ENCODE results near the gene TNFRSF1A.

DNA sequence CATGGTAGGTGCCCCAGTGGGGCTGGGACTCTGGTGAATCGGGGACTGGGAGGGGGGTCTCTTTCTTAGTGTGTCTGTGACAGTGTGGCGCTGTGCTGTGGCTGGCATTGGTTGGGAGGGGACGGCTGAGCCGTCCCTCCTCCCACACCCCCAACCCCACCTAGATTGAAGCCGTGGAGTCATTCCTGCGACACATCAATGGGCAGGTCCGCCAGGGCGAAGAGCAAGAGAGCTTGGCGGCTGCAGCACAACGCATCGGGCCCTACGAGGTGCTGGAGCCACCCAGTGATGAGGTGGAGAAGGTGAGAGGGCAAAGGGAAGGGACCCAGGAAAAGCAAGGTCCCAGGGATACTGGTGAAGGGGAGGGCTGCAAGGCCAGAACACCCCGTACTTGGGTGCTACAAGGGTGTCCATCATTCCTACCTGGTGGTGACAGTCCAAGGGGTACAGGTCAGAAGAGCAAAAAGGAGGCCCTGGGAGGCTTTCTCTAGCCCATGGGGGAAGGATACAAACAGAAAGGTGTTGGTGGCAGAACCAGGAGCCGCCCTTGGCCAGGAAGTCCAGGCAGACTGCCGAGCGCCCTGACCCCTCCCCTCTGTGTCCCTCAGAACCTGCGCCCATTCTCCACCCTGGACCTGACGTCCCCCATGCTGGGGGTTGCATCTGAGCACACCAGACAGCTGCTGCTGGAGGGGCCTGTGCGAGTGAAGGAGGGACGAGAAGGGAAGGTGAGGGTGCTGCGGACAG, 24.0 kb downstream of the TNFRSF1A start:
- TF ChIP-seq, protein P1, sequence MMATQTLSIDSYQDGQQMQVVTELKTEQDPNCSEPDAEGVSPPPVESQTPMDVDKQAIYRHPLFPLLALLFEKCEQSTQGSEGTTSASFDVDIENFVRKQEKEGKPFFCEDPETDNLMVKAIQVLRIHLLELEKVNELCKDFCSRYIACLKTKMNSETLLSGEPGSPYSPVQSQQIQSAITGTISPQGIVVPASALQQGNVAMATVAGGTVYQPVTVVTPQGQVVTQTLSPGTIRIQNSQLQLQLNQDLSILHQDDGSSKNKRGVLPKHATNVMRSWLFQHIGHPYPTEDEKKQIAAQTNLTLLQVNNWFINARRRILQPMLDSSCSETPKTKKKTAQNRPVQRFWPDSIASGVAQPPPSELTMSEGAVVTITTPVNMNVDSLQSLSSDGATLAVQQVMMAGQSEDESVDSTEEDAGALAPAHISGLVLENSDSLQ (IDR thresholded peaks at IDR 0.05), result no peak
- TF ChIP-seq SP1 (IDR thresholded peaks at IDR 0.05), result no peak
- TF ChIP-seq TARDBP (IDR thresholded peaks at IDR 0.05), result no peak
- no peak for TF ChIP-seq FOXM1 (IDR thresholded peaks at IDR 0.05; ENCODE audit: borderline replicate concordance)
- TF ChIP-seq LEF1 (IDR thresholded peaks at IDR 0.05; ENCODE audit: borderline replicate concordance), result no peak
- no peak for TF ChIP-seq HDGF (IDR thresholded peaks at IDR 0.05; ENCODE audit: borderline replicate concordance)
- no peak for TF ChIP-seq NFRKB (IDR thresholded peaks at IDR 0.05)
- no peak for TF ChIP-seq ZNF384 (IDR thresholded peaks at IDR 0.05)
- no peak for TF ChIP-seq CTBP1 (IDR thresholded peaks at IDR 0.05; ENCODE audit: borderline replicate concordance)
- no peak for TF ChIP-seq L3MBTL2 (conservative IDR thresholded peaks at IDR 0.05)
- TF ChIP-seq FOXA1 (IDR thresholded peaks at IDR 0.05), result no peak
- TF ChIP-seq SUZ12 (IDR thresholded peaks at IDR 0.05), result no peak
- no peak for TF ChIP-seq BHLHE40 (IDR thresholded peaks at IDR 0.05; ENCODE audit: borderline replicate concordance)
- TF ChIP-seq ARNT (IDR thresholded peaks at IDR 0.05), result no peak
